Activated CD4-positive, alpha-beta T cell treated with anti-CD3 and anti-CD28 coated beads for 36 hours (primary cell): Measurements from ENCODE around the gene RWDD1. TPM values are rescaled to one million over a fixed set of nuclear protein-coding genes. Genes with fewer than 3 reads are reported as not detected.

Experiments used
- ATAC-seq: fragments of 200-7000 bp; cut with Tn5 transposase; one replicate; pipeline ENCODE4 v1.10.0; 2021; ENCODE audit warnings: mild to moderate bottlenecking, moderate library complexity
- CTCF ChIA-PET: fragments of 350-600 bp; sonication (Branson Sonifier 250); formaldehyde crosslinking; loops from one replicate; lab custom pipeline; 2021; ENCODE audit warnings: antibody characterized with exemption; lab: Charles Lee
- POLR2A ChIA-PET: fragments of 350-600 bp; sonication (Branson Sonifier 250); formaldehyde crosslinking; loops from one replicate; lab custom pipeline; 2021; ENCODE audit warnings: antibody characterized with exemption, inconsistent platforms; lab: Charles Lee
- DNase-seq: peaks from one replicate; pipeline ENCODE4 v3.0.0-alpha.2; 2020
- H3K27ac Mint-ChIP-seq: one replicate; pipeline ENCODE4 v1.8.0; 2021; ENCODE audit warnings: mixed read lengths
- H3K27me3 Mint-ChIP-seq: one replicate; pipeline ENCODE4 v1.8.0; 2021; ENCODE audit warnings: mixed read lengths
- H3K36me3 Mint-ChIP-seq: one replicate; pipeline ENCODE4 v1.8.0; 2021; ENCODE audit warnings: low read depth, mixed read lengths
- H3K4me1 Mint-ChIP-seq: one replicate; pipeline ENCODE4 v1.8.0; 2021; ENCODE audit warnings: mixed read lengths
- H3K4me3 Mint-ChIP-seq: one replicate; pipeline ENCODE4 v1.8.0; 2021; ENCODE audit warnings: mild to moderate bottlenecking, moderate library complexity, mixed read lengths
- H3K9me3 Mint-ChIP-seq: one replicate; pipeline ENCODE4 v1.8.0; 2021; ENCODE audit warnings: low read depth, mixed read lengths
- intact Hi-C, 2 experiments: fragments of 100-400 bp; cut with DNase I in 1 of 2; cut with micrococcal nuclease in 1 of 2; formaldehyde crosslinking; loops; one replicate each; pipeline versions ENCODE4 v1.14.2 to v1.15.1; 2022 to 2024; cut with DNase I, micrococcal nuclease
- total RNA-seq, 2 experiments: library from RNA; stranded (reverse); gene quantifications; one replicate each; pipeline ENCODE4 v1.2.3, GENCODE V29; 2021

The RWDD1 gene
- total RNA-seq, 2 experiments from 2014 or later, result 40.0 to 65.4 TPM

DNA sequence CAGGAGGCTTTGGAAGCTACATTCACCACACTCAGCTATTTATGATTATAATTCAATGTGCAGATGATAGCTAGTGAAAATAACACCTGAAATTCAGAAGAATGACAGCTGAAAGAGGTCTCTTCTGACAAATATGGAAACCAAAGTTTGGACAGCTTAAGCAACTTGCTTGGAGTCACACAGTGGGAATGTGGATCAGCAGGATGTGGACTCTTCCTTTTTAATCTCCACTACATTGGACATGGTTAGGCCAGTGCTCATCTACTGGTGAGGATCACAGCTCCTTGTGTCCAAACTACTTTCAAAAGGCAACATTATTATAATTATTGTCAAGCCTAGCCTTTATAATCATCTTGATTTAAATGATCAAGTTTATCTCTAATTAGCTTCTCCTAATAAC lies 36.2 kb upstream of the RWDD1 start:
- Mint-ChIP-seq H3K36me3 (no peaks in the 10 kb centered on the region), H3K27me3 (peaks cover 8% of the 10 kb centered on the region), H3K4me1 (no peaks in the 10 kb centered on the region), H3K27ac (no peak overlapping the region), H3K4me3 (no peak overlapping the region), H3K9me3 (no peaks in the 10 kb centered on the region)
- DNase-seq, result no peak
- ChIA-PET POLR2A (no interaction called here), CTCF (interaction anchor here (0.6 to 4.6 kb wide), 23 partner anchors 8 to 348 kb away, joined by 3 to 76 read pairs (median 4); partner anchors contain the start of genes CALHM4 and RWDD1)
- no peak for ATAC-seq
- intact Hi-C loops, result loop anchor here in 1 of 2 experiments (5.0 kb wide), 1 partner anchor 312 kb away; no protein-coding TSS in a partner anchor

DNA sequence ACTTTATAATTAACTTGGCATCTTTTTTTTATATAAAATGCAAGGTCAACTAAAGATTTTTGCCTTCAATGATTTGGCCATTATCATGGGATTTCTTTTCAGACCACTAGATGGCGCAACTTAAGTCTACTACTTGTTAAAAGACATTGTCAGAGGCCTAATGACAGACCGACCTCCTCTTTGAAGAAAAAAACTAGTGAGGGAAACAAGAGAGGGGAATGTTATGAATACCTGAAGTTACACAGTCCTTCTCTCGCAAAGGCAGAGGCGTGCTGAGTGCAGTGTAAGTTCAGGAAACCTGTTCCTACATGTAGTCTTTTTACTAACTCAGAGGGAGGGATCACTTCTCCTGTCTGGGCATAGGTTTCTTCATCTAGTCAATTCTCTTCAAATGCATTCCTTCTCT lies 35.1 kb upstream of the RWDD1 start:
- Mint-ChIP-seq H3K4me1 (no peaks in the 10 kb centered on the region), H3K36me3 (no peaks in the 10 kb centered on the region), H3K4me3 (no peak overlapping the region), H3K27ac (no peak overlapping the region), H3K9me3 (no peaks in the 10 kb centered on the region), H3K27me3 (peaks cover 10% of the 10 kb centered on the region)
- ChIA-PET POLR2A (no interaction called here), CTCF (interaction anchor here (0.8 to 4.6 kb wide), 6 partner anchors 24 to 268 kb away, joined by 3 to 39 read pairs (median 5); partner anchors contain the start of gene RWDD1)
- ATAC-seq (peak; percentile 75), DNase-seq (peak; percentile 9)
- intact Hi-C loops, result loop anchor here (1.0 to 5.0 kb wide), 4 partner anchors 25 to 311 kb away; no protein-coding TSS in a partner anchor

DNA sequence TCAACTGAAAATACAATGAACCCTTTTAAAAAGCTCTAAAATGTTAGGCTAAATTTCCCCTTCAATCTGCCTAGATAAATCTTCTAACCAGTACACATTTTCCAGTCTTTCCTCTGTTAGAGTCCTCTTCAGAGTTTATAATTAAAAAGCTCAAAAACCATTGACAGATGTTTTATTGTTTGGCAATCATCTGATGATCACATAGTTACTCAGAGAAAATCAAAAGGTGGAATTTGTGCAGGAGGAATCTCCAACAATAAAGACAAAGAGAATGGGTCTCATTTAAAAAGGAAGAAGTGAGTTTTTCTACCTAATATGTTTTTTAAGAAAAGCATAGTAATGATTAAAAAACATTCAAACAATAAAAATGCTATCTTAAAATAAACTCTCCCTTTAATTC lies 28.9 kb upstream of the RWDD1 start:
- ATAC-seq (no peak), DNase-seq (no peak)
- Mint-ChIP-seq H3K9me3 (no peaks in the 10 kb centered on the region), H3K4me1 (no peaks in the 10 kb centered on the region), H3K27me3 (peaks cover 17% of the 10 kb centered on the region), H3K36me3 (no peaks in the 10 kb centered on the region), H3K4me3 (no peak overlapping the region), H3K27ac (no peak overlapping the region)
- POLR2A ChIA-PET, result no interaction called here
- CTCF ChIA-PET, result interaction anchor here (0.7 to 4.5 kb wide), 7 partner anchors 9 to 254 kb away, joined by 3 to 19 read pairs (median 8); partner anchors contain the start of gene CALHM4
- intact Hi-C loops, result no loop called here

DNA sequence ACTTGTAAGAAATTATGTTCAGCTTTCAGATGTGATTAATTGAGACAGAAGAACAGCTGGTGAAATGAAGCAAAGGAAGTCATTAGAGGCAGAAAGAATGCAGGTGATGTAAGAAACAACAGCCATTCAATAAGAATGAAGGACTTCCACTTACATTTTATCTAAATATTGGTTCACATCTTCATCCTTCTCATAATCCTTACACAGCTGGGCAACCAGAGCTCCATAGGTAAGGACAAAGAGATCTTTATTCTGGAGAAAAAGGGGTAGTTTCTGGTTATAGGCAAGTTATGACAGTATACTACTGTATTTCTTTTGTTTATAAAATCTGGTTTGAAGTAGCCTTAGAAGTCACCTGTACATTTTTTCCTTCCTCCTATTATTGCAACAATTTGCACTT lies 28.2 kb upstream of the RWDD1 start:
- Mint-ChIP-seq H3K9me3 (no peaks in the 10 kb centered on the region), H3K4me1 (no peaks in the 10 kb centered on the region), H3K27ac (no peak overlapping the region), H3K4me3 (no peak overlapping the region), H3K36me3 (no peaks in the 10 kb centered on the region), H3K27me3 (peaks cover 17% of the 10 kb centered on the region)
- intact Hi-C loops, result no loop called here
- no peak for ATAC-seq
- ChIA-PET POLR2A (no interaction called here), CTCF (interaction anchor here (1.1 to 4.5 kb wide), 4 partner anchors 9 to 255 kb away, joined by 3 to 15 read pairs (median 8); partner anchors contain the start of gene CALHM4)
- DNase-seq, result no peak

DNA sequence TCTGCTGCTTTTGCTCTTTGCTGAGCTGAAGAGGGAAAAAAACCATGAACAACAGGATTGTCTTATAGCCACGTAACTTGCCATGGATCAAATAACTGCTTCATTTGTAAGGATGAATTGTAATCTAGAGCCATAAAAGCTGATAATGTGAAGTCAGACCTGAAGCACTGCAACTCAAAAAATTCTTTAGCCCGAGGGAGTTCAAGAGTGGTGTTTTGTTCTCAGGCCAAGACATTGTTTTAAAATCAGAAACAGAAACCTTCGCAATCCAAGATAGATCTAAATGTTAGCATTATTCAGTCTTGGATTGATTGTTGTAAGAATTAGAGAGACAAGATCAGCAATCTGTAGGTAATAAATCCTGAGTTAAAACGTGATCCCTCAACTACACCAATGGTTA lies 25.7 kb upstream of the RWDD1 start, which contains the start of gene TRAPPC3L:
TRAPPC3L (minus strand) TSS at position 34 of the 400 bp plus-strand sequence. CDS start 170 bp downstream, outside the sequence.
- no peaks in the 10 kb centered on the region for H3K4me1 Mint-ChIP-seq
- H3K27ac Mint-ChIP-seq, result no peak within 1 kb of the TSS
- H3K4me3 Mint-ChIP-seq, result no peak within 1 kb of the TSS
- ATAC-seq (no peak), DNase-seq (no peak)
- peaks cover 16% of the 10 kb centered on the region for H3K27me3 Mint-ChIP-seq
- ChIA-PET POLR2A (no interaction called here), CTCF (interaction anchor here (1.1 kb wide), 1 partner anchor 10 kb away, joined by 3 read pairs; no protein-coding TSS in a partner anchor)
- H3K36me3 Mint-ChIP-seq, result no peaks in the 10 kb centered on the region
- intact Hi-C loops, result no loop called here
- no peaks in the 10 kb centered on the region for H3K9me3 Mint-ChIP-seq

DNA sequence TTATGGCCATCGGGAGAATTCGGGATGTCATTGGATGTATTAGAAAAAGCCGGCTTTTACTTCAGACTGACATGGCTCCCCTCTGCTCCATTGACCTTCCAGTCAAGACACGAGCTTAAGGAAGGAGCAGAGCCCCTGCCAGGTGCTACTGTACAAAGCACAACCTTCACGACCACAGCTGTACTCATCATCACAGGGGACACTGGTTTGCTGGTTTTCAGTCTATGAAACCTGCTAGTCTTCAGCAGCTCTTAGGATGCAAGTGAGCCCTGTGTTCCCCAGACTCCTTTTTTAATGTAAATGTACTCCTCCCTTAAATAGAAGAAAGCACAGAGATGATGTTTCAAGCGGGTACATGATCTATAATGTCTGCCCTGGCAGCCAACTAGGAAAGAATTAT lies 23.9 kb upstream of the RWDD1 start:
- no peak for DNase-seq
- CTCF ChIA-PET, result no interaction called here
- Mint-ChIP-seq H3K4me3 (no peak overlapping the region), H3K9me3 (no peaks in the 10 kb centered on the region), H3K36me3 (no peaks in the 10 kb centered on the region), H3K4me1 (no peaks in the 10 kb centered on the region), H3K27me3 (peaks cover 17% of the 10 kb centered on the region), H3K27ac (no peak overlapping the region)
- POLR2A ChIA-PET, result no interaction called here
- no peak for ATAC-seq
- intact Hi-C loops, result no loop called here

DNA sequence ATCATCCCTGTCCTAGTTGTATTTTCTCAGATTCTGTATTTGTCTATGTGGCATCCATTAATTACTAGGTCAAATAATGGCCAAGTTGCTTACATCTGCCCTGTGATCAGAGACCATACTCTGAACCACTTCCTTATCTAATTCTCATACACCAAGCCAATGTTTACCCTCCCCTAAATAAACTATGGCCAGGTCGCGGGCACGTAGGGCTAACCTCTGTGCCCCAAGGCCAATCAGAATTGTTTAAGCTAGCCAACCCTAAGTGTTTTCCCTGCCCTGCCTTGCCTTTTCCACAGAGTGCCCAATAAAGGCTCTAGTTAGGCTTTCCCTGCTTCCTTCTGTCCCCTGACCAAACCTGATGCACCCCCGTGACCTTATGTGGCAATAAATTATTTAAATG lies 20.5 kb upstream of the RWDD1 start:
- Mint-ChIP-seq H3K4me1 (no peaks in the 10 kb centered on the region), H3K4me3 (no peak overlapping the region), H3K9me3 (no peaks in the 10 kb centered on the region), H3K27ac (no peak overlapping the region), H3K36me3 (no peaks in the 10 kb centered on the region), H3K27me3 (peaks cover 16% of the 10 kb centered on the region)
- CTCF ChIA-PET, result interaction anchor here (1.1 to 2.0 kb wide), 3 partner anchors 10 to 13 kb away, joined by 3 to 8 read pairs (median 6); no protein-coding TSS in a partner anchor
- intact Hi-C loops, result no loop called here
- POLR2A ChIA-PET, result no interaction called here
- DNase-seq, result no peak
- no peak for ATAC-seq

DNA sequence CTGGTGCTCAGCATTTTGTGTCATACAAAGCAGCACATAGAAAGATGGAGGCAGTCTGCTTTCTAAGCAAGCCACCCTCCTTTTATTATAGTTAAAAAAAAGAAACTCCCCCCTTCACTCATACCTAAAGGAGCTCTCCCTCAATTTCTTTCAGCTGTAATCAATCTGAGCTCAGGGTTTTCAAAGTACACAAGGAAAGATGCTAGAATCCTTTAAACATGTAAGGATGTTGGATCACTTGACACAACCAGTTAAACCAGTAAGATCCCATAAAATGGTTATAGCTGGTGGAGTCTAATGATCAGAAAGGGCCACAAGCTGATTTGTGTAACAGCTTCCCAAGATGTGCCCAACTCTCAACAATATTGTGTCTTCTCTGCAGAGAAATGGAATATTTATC lies 17.9 kb upstream of the RWDD1 start, which contains the start of gene CALHM4:
CALHM4 (plus strand) TSS at position 301 of the 400 bp plus-strand sequence; CDS start at position 344, 43 bp downstream.
- Mint-ChIP-seq H3K36me3 (no peaks in the 10 kb centered on the region), H3K4me3 (no peak within 1 kb of the TSS), H3K9me3 (no peaks in the 10 kb centered on the region), H3K4me1 (no peaks in the 10 kb centered on the region), H3K27me3 (peaks cover 13% of the 10 kb centered on the region), H3K27ac (no peak within 1 kb of the TSS)
- ChIA-PET CTCF (interaction anchor here (0.5 to 3.3 kb wide), 7 partner anchors 10 to 245 kb away, joined by 3 to 20 read pairs (median 4); no protein-coding TSS in a partner anchor), POLR2A (no interaction called here)
- ATAC-seq (no peak), DNase-seq (no peak)
- intact Hi-C loops, result no loop called here

- CTCF ChIA-PET, result interaction anchor here (1.3 to 3.3 kb wide), 4 partner anchors 15 to 287 kb away, joined by 3 to 20 read pairs (median 4); no protein-coding TSS in a partner anchor
- POLR2A ChIA-PET, result no interaction called here
- H3K27ac Mint-ChIP-seq, result no peak overlapping the region
- no peaks in the 10 kb centered on the region for H3K9me3 Mint-ChIP-seq
- H3K27me3 Mint-ChIP-seq, result peaks cover 10% of the 10 kb centered on the region
- intact Hi-C loops, result no loop called here
- ATAC-seq (no peak), DNase-seq (no peak)
- H3K36me3 Mint-ChIP-seq, result no peaks in the 10 kb centered on the region
- no peaks in the 10 kb centered on the region for H3K4me1 Mint-ChIP-seq
- H3K4me3 Mint-ChIP-seq, result no peak overlapping the region
Observed at GRCh38 chr6:116556065-116556464, 15.2 kb upstream of the RWDD1 start.

- Mint-ChIP-seq H3K9me3 (no peaks in the 10 kb centered on the region), H3K36me3 (no peaks in the 10 kb centered on the region), H3K27ac (no peak overlapping the region), H3K27me3 (peaks cover 8% of the 10 kb centered on the region), H3K4me3 (no peak overlapping the region), H3K4me1 (peaks cover 1% of the 10 kb centered on the region)
- no peak for ATAC-seq
- POLR2A ChIA-PET, result no interaction called here
- CTCF ChIA-PET, result interaction anchor here (0.6 kb wide), 1 partner anchor 22 kb away, joined by 3 read pairs; no protein-coding TSS in a partner anchor
- no peak for DNase-seq
- intact Hi-C loops, result no loop called here
Observed at GRCh38 chr6:116556814-116557415, 14.4 kb upstream of the RWDD1 start.

DNA sequence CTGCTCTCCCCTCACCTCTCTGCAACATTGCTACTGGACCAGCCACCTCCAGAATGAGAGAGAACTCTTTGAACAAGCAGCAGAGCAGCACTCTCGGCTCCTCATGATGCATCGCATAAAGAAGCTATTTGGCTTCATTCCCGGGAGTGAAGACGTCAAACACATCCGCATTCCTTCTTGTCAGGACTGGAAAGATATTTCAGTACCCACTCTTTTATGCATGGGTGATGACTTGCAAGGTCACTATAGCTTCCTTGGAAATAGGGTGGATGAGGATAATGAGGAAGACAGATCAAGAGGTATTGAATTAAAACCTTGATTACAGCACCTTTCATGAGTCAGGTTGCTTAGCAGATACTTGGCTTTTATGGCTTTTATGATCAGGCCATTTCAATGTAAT lies 13.4 kb upstream of the RWDD1 start:
- Mint-ChIP-seq H3K36me3 (no peaks in the 10 kb centered on the region), H3K4me1 (peaks cover 1% of the 10 kb centered on the region), H3K4me3 (no peak overlapping the region), H3K9me3 (no peaks in the 10 kb centered on the region), H3K27ac (no peak overlapping the region), H3K27me3 (peaks cover 8% of the 10 kb centered on the region)
- no peak for DNase-seq
- ATAC-seq, result no peak
- intact Hi-C loops, result no loop called here
- ChIA-PET CTCF (interaction anchor here (0.8 to 1.1 kb wide), 2 partner anchors 10 to 27 kb away, joined by 3 to 4 read pairs; no protein-coding TSS in a partner anchor), POLR2A (no interaction called here)
